Measurements from ENCODE around the gene SLC44A5. TPM values are rescaled to one million over a fixed set of nuclear protein-coding genes. Genes with fewer than 3 reads are reported as not detected.

The SLC44A5 gene
- total RNA-seq, 2 donors from 2014 or later, result 4.6 to 10.0 TPM

DNA sequence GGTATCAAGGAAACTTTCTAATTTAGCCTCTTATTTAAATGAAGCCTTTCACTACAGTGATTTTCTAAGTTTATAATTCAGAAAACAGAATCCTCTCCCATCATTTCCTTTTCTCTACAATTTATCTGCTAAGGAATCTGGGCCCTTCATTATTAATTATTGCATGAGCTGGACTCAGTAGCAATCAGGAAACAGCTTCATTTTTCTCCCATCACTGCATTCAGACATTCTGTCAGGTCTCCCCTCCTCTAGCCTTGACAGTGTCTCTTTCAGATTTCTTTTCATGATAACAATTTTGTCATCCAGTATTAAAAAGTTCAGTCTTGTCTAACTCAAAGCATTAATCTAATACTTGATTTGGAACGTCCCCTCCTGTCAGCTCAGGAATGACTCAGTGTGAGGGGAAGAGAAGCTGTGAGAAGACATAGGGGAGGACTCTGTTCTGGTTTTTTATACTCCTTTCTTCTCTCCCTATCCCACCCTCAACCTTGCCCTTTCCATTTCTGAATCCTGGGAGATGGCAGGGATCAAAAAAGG lies 28.1 kb downstream of the SLC44A5 start:
- no peak for DNase-seq

DNA sequence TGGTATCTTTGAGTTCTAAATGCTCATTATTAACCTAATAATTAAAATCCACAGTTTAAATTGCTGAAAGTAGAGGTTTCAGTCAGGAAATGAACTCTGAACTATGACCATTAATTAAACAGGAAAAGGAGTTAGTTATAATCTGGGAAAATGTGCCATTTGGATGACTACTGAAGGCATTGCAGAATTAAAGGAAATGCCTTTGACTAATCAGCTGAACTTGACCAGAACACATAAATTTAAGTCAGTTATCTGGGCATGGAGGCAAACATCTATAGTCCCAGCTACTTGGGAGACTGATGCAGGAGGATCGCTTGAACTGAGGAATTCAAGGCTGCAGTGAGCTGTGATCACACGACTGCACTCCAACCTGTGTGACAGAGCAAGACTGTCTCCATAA lies 31.9 kb downstream of the SLC44A5 start:
- Mint-ChIP-seq H3K36me3 (ENCODE audit: low read depth) (no peaks in the 10 kb centered on the region), H3K4me3 (no peak overlapping the region), H3K4me1 (no peaks in the 10 kb centered on the region), H3K27me3 (ENCODE audit: insufficient read depth) (no peaks in the 10 kb centered on the region), H3K9me3 (no peaks in the 10 kb centered on the region), H3K27ac (no peak overlapping the region)
- no peak for DNase-seq
- H3K4me1 ChIP-seq (ENCODE audit: control insufficient read depth, insufficient read depth, low read length), result no peaks in the 10 kb centered on the region
- no peak overlapping the region for H3K9ac ChIP-seq (ENCODE audit: extremely low read depth, low read length, poor library complexity, severe bottlenecking)
- H3K36me3 ChIP-seq (ENCODE audit: control insufficient read depth, insufficient read depth, low read length), result no peaks in the 10 kb centered on the region
- no peak overlapping the region for H3K27ac ChIP-seq (ENCODE audit: low read depth, low read length)
- no peaks in the 10 kb centered on the region for H3K9me3 ChIP-seq (ENCODE audit: control insufficient read depth, low read length)
- H3K27me3 ChIP-seq (ENCODE audit: control insufficient read depth, insufficient read depth, low read length, poor library complexity, severe bottlenecking), result no peaks in the 10 kb centered on the region
- TF ChIP-seq, protein P1, sequence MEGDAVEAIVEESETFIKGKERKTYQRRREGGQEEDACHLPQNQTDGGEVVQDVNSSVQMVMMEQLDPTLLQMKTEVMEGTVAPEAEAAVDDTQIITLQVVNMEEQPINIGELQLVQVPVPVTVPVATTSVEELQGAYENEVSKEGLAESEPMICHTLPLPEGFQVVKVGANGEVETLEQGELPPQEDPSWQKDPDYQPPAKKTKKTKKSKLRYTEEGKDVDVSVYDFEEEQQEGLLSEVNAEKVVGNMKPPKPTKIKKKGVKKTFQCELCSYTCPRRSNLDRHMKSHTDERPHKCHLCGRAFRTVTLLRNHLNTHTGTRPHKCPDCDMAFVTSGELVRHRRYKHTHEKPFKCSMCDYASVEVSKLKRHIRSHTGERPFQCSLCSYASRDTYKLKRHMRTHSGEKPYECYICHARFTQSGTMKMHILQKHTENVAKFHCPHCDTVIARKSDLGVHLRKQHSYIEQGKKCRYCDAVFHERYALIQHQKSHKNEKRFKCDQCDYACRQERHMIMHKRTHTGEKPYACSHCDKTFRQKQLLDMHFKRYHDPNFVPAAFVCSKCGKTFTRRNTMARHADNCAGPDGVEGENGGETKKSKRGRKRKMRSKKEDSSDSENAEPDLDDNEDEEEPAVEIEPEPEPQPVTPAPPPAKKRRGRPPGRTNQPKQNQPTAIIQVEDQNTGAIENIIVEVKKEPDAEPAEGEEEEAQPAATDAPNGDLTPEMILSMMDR (conservative IDR thresholded peaks at IDR 0.05), result no peak
- H3K4me3 ChIP-seq (ENCODE audit: low read length), result no peak overlapping the region
- 79% methylated on average over 2 of the region's 2 CpGs; no CpG with 5 or more reads in 1 of the 2 experiments for WGBS, 2 experiments (ENCODE audit: insufficient coverage in 1 of 2, insufficient read length in 1 of 2)

More for the DNA sequence above, 28.1 kb downstream of the SLC44A5 start:
- TF ChIP-seq, protein P1 (conservative IDR thresholded peaks at IDR 0.05), result no peak
- no peaks in the 10 kb centered on the region for H3K36me3 ChIP-seq (ENCODE audit: control insufficient read depth, insufficient read depth, low read length)
- 67% methylated on average over 1 of the region's 1 CpG; no CpG with 5 or more reads in 1 of the 2 experiments for WGBS, 2 experiments (ENCODE audit: insufficient coverage in 1 of 2, insufficient read length in 1 of 2)
- H3K9me3 Mint-ChIP-seq, result no peaks in the 10 kb centered on the region
- H3K27ac Mint-ChIP-seq, result no peak overlapping the region
- H3K9me3 ChIP-seq (ENCODE audit: control insufficient read depth, low read length), result no peaks in the 10 kb centered on the region
- no peak overlapping the region for H3K27ac ChIP-seq (ENCODE audit: low read depth, low read length)
- H3K4me3 ChIP-seq (ENCODE audit: low read length), result no peak overlapping the region
- no peaks in the 10 kb centered on the region for H3K27me3 Mint-ChIP-seq (ENCODE audit: insufficient read depth)
- H3K4me1 Mint-ChIP-seq, result peaks cover 12% of the 10 kb centered on the region
- no peaks in the 10 kb centered on the region for H3K27me3 ChIP-seq (ENCODE audit: control insufficient read depth, insufficient read depth, low read length, poor library complexity, severe bottlenecking)
- H3K36me3 Mint-ChIP-seq (ENCODE audit: low read depth), result no peaks in the 10 kb centered on the region
- no peak overlapping the region for H3K4me3 Mint-ChIP-seq
- H3K4me1 ChIP-seq (ENCODE audit: control insufficient read depth, insufficient read depth, low read length), result peaks cover 12% of the 10 kb centered on the region
- no peak overlapping the region for H3K9ac ChIP-seq (ENCODE audit: extremely low read depth, low read length, poor library complexity, severe bottlenecking)

DNA sequence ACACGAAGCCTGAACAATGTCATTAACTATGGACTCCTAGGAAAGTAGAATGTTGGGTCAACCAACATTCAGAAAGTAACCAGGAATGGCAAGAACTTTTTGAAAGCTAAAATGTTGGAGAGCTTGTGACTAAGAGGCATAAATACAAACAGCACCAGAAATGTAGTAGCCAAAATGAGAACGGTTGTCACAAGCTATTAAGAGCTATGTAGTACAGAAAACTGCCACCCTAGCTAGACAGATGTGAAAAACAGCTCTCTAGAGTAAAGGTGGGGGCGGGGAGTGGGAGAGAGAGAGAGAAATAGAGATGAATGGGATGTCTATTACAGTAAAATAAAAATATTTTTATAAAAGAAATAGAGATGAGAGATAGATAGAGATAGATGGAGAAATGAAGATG lies 35.1 kb downstream of the SLC44A5 start:
- Histone ChIP-seq H3K9ac (ENCODE audit: extremely low read depth, low read length, poor library complexity, severe bottlenecking) (no peak overlapping the region), H3K27ac (ENCODE audit: low read depth, low read length) (no peak overlapping the region), H3K36me3 (ENCODE audit: control insufficient read depth, insufficient read depth, low read length) (no peaks in the 10 kb centered on the region), H3K9me3 (ENCODE audit: control insufficient read depth, low read length) (no peaks in the 10 kb centered on the region), H3K4me1 (ENCODE audit: control insufficient read depth, insufficient read depth, low read length) (no peaks in the 10 kb centered on the region), H3K4me3 (ENCODE audit: low read length) (no peak overlapping the region), H3K27me3 (ENCODE audit: control insufficient read depth, insufficient read depth, low read length, poor library complexity, severe bottlenecking) (no peaks in the 10 kb centered on the region)
- Mint-ChIP-seq H3K4me3 (no peak overlapping the region), H3K36me3 (ENCODE audit: low read depth) (no peaks in the 10 kb centered on the region), H3K27me3 (ENCODE audit: insufficient read depth) (no peaks in the 10 kb centered on the region), H3K9me3 (no peaks in the 10 kb centered on the region), H3K4me1 (no peaks in the 10 kb centered on the region), H3K27ac (no peak overlapping the region)
- 95 to 100% methylated on average over 2 to 3 of the region's 3 CpGs for WGBS, 2 experiments (ENCODE audit: insufficient coverage in 1 of 2, insufficient read length in 1 of 2)
- no peak for DNase-seq
- TF ChIP-seq, protein P1 (conservative IDR thresholded peaks at IDR 0.05), result no peak
